CD8-positive, alpha-beta memory T cell (primary cell): ENCODE results near the gene C5orf58. TPM values are rescaled to one million over a fixed set of nuclear protein-coding genes. Genes with fewer than 3 reads are reported as not detected.
"Not testable (repeated sequence)": the region's sequence is repeated elsewhere in the genome, so short reads cannot be mapped to it uniquely, and the experiment has no call there.

Experiments
- CTCF ChIA-PET: fragments of 350-600 bp; sonication (Branson Sonifier 250); formaldehyde crosslinking; loops from one replicate; lab custom pipeline; 2021; ENCODE audit warnings: antibody characterized with exemption; lab: Charles Lee
- POLR2A ChIA-PET: fragments of 350-600 bp; sonication (Branson Sonifier 250); formaldehyde crosslinking; loops from one replicate; lab custom pipeline; 2021; ENCODE audit warnings: antibody characterized with exemption; lab: Charles Lee
- DNase-seq, 5 donors: peaks; one replicate each; pipeline versions ENCODE4 v3.0.0 to v3.0.0-alpha.2; 2020 to 2022; ENCODE audit warnings: mixed read lengths in 1 of 5
- H3K27ac ChIP-seq: one replicate; pipeline ENCODE4 v1.7.0; 2013; ENCODE audit warnings: low read depth, mild to moderate bottlenecking, low read length, moderate library complexity
- H3K27me3 ChIP-seq: 2 replicates; pipeline ENCODE4 v1.7.0; 2013; ENCODE audit warnings: low read length, mild to moderate bottlenecking; ENCODE audit not compliant: insufficient read depth, poor library complexity, severe bottlenecking
- H3K36me3 ChIP-seq: 2 replicates; pipeline ENCODE4 v1.7.0; 2013; ENCODE audit warnings: mild to moderate bottlenecking, low read length, moderate library complexity; ENCODE audit not compliant: insufficient read depth
- H3K4me1 ChIP-seq: 2 replicates; pipeline ENCODE4 v1.7.0; 2013; ENCODE audit warnings: mild to moderate bottlenecking, low read length, moderate library complexity; ENCODE audit not compliant: insufficient read depth
- H3K4me3 ChIP-seq: 2 replicates; pipeline ENCODE4 v1.7.0; 2013; ENCODE audit warnings: mild to moderate bottlenecking, low read length
- H3K9me3 ChIP-seq: 2 replicates; pipeline ENCODE4 v1.7.0; 2013; ENCODE audit warnings: mild to moderate bottlenecking, low read length
- H3K27ac Mint-ChIP-seq, 8 donors: one replicate each; pipeline ENCODE4 v1.8.0; 2020 to 2021; ENCODE audit warnings: mixed read lengths in 8 of 8, mild to moderate bottlenecking in 6 of 8, inconsistent platforms in 3 of 8, moderate library complexity in 3 of 8
- H3K27me3 Mint-ChIP-seq, 2 donors: one replicate each; pipeline ENCODE4 v1.8.0; 2020 to 2021; ENCODE audit warnings: mixed read lengths in 2 of 2, mild to moderate bottlenecking in 1 of 2, moderate library complexity in 1 of 2
- H3K36me3 Mint-ChIP-seq, 3 donors: one replicate each; pipeline ENCODE4 v1.8.0; 2020 to 2021; ENCODE audit warnings: mixed read lengths in 3 of 3, inconsistent platforms in 1 of 3, mild to moderate bottlenecking in 1 of 3
- H3K4me1 Mint-ChIP-seq, 3 donors: one replicate each; pipeline ENCODE4 v1.8.0; 2020 to 2021; ENCODE audit warnings: mixed read lengths in 3 of 3, inconsistent platforms in 1 of 3, mild to moderate bottlenecking in 1 of 3
- H3K4me3 Mint-ChIP-seq, 7 donors: one replicate each; pipeline ENCODE4 v1.8.0; 2020 to 2021; ENCODE audit warnings: mixed read lengths in 7 of 7, mild to moderate bottlenecking in 6 of 7, moderate library complexity in 4 of 7, inconsistent platforms in 2 of 7
- H3K9me3 Mint-ChIP-seq, 5 donors: one replicate each; pipeline ENCODE4 v1.8.0; 2020 to 2022; ENCODE audit warnings: mixed read lengths in 5 of 5, mild to moderate bottlenecking in 3 of 5, moderate library complexity in 2 of 5, inconsistent platforms in 1 of 5
- polyA plus RNA-seq: library from polyadenylated mRNA; unstranded; fragments of 300-500 nt; fragmentation: Illumina TruSeq; gene quantifications from one replicate; pipeline ENCODE4 v1.2.3, GENCODE V29; 2021
- total RNA-seq, 2 experiments: library from RNA; stranded (reverse); gene quantifications; one replicate each; pipeline ENCODE4 v1.2.3, GENCODE V29; 2021

The C5orf58 gene
- total and polyA plus RNA-seq, 3 experiments from 2014 or later, result 0.99 TPM; not detected in 2

- H3K9me3 Mint-ChIP-seq, result no peaks in the 10 kb centered on the region
Measured at GRCh38 chr5:170238456-170239196, 5.8 kb downstream of the C5orf58 start.

GRCh38 chr5:170245436-170245835 lies 12.7 kb downstream of the C5orf58 start:
- not testable (repeated sequence) for H3K27me3 ChIP-seq, H3K4me3 ChIP-seq, H3K9me3 Mint-ChIP-seq, H3K9me3 ChIP-seq, H3K27ac ChIP-seq, H3K27me3 Mint-ChIP-seq, H3K4me1 ChIP-seq, H3K4me3 Mint-ChIP-seq, DNase-seq
- H3K36me3 ChIP-seq, result peaks cover 45% of the 10 kb centered on the region
- peaks cover 12 to 29% (median 27%) of the 10 kb centered on the region in 3 donors for H3K4me1 Mint-ChIP-seq
- peak overlapping the region in 1 of 8 donors; percentile 8 for H3K27ac Mint-ChIP-seq
- peaks cover 22 to 50% (median 33%) of the 10 kb centered on the region in 3 donors for H3K36me3 Mint-ChIP-seq
- CTCF ChIA-PET, result interaction anchor here (1.4 to 2.5 kb wide), 3 partner anchors 16 to 102 kb away, joined by 3 to 10 read pairs (median 6); no protein-coding TSS in a partner anchor
- POLR2A ChIA-PET, result interaction anchor here (2.2 kb wide), 1 partner anchor 16 kb away, joined by 6 read pairs; no protein-coding TSS in a partner anchor

More at GRCh38 chr5:170238456-170239196, 5.8 kb downstream of the C5orf58 start:
- Histone ChIP-seq H3K4me3 (no peak overlapping the region), H3K27ac (no peak overlapping the region), H3K36me3 (no peaks in the 10 kb centered on the region), H3K27me3 (no peaks in the 10 kb centered on the region), H3K9me3 (no peaks in the 10 kb centered on the region), H3K4me1 (no peaks in the 10 kb centered on the region)
- POLR2A ChIA-PET, result interaction anchor here (0.7 kb wide), 1 partner anchor 41 kb away, joined by 3 read pairs; no protein-coding TSS in a partner anchor
- Mint-ChIP-seq H3K4me1 (peaks cover 0 to 9% (median 0%) of the 10 kb centered on the region in 3 donors), H3K36me3 (peaks cover 0 to 2% (median 1%) of the 10 kb centered on the region in 3 donors), H3K4me3 (no peak overlapping the region), H3K27me3 (no peaks in the 10 kb centered on the region), H3K27ac (peak overlapping the region in 4 of 8 donors; percentile 2 to 48 (median 40))
- DNase-seq, result no peak
- CTCF ChIA-PET, result interaction anchor here (1.0 to 2.2 kb wide), 5 partner anchors 13 to 101 kb away, joined by 3 to 11 read pairs (median 3); no protein-coding TSS in a partner anchor

- no peak overlapping the region for H3K4me3 ChIP-seq
- no peaks in the 10 kb centered on the region for H3K27me3 ChIP-seq
- H3K27ac Mint-ChIP-seq, result peak overlapping the region in 5 of 8 donors; percentile 6 to 87 (median 46)
- POLR2A ChIA-PET, result interaction anchor here (2.2 kb wide), 1 partner anchor 16 kb away, joined by 6 read pairs; no protein-coding TSS in a partner anchor
- H3K36me3 ChIP-seq, result peaks cover 54% of the 10 kb centered on the region
- H3K9me3 Mint-ChIP-seq, result peaks cover 0 to 3% (median 0%) of the 10 kb centered on the region in 5 donors
- H3K27ac ChIP-seq, result no peak overlapping the region
- no peak overlapping the region for H3K4me3 Mint-ChIP-seq
- H3K4me1 Mint-ChIP-seq, result peaks cover 12 to 37% (median 35%) of the 10 kb centered on the region in 3 donors
- H3K27me3 Mint-ChIP-seq, result no peaks in the 10 kb centered on the region
- no peaks in the 10 kb centered on the region for H3K4me1 ChIP-seq
- H3K9me3 ChIP-seq, result no peaks in the 10 kb centered on the region
- no peak for DNase-seq
- H3K36me3 Mint-ChIP-seq, result peaks cover 22 to 58% (median 36%) of the 10 kb centered on the region in 3 donors
- CTCF ChIA-PET, result interaction anchor here (1.1 to 2.5 kb wide), 6 partner anchors 15 to 102 kb away, joined by 3 to 10 read pairs (median 5); no protein-coding TSS in a partner anchor
Measured at GRCh38 chr5:170246126-170246870, 13.5 kb downstream of the C5orf58 start.

DNA sequence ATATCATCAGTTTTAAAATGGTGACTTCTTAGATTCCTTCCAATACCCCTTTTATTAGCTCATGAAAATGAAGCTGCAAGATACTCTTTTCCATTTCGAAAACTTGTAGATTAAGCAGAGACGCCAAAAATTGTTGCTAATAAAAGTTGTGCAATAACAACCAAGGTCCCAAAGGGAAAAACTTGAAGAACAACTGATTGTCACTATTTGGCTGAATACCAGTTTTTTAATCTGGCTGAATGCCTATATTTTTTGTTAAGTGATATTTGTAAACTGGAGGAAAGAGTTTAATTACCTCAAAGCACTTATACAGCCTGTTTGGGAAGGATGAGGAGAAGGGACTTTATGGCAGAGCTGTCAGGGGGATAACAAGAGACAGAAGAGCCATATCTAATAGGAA lies 14.6 kb downstream of the C5orf58 start:
- H3K4me1 ChIP-seq, result no peaks in the 10 kb centered on the region
- POLR2A ChIA-PET, result interaction anchor here (2.2 kb wide), 1 partner anchor 14 kb away, joined by 6 read pairs; no protein-coding TSS in a partner anchor

DNA sequence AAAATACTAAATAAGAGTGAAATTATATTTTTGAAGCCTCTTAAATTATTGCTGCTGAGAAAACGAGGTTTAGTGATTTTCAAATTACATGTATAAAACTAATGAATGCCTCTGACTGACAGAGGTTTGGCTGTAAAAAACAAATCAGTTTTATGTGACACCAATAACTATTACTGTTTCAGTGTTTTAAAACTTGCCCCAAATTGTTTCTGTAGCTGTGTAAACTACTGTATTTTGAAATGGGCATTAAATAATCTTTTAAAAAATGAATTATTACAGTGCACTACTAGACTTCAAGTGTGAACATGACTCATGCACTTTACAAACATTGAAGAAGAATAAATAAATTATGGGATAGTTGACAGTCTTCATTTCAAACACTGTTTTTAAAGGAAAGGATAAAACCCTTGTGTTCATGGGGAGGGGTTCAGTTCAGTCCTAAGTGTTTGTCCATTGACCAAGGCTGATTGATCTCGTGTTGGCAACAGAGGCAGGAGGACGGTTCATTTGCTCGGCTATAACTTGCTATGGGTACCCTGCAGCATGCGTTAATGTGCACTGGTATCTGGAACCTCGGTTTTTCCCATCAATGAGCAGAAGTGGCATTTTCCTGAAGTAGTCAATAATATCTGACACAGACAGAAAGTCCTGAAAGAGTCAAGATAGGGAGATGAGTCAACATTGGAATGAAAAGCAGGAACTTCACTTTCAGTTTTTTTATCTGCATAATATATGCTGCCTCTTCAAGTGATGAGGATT lies 15.6 kb downstream of the C5orf58 start:
- POLR2A ChIA-PET, result no interaction called here
- Histone ChIP-seq H3K27ac (no peak overlapping the region), H3K9me3 (no peaks in the 10 kb centered on the region), H3K36me3 (peaks cover 74% of the 10 kb centered on the region), H3K4me3 (no peak overlapping the region), H3K27me3 (no peaks in the 10 kb centered on the region), H3K4me1 (peaks cover 4% of the 10 kb centered on the region)
- peaks cover 0 to 3% (median 0%) of the 10 kb centered on the region in 5 donors for H3K9me3 Mint-ChIP-seq
- DNase-seq, result no peak
- CTCF ChIA-PET, result interaction anchor here (2.0 kb wide), 1 partner anchor 92 kb away, joined by 4 read pairs; no protein-coding TSS in a partner anchor
- peaks cover 22 to 77% (median 42%) of the 10 kb centered on the region in 3 donors for H3K36me3 Mint-ChIP-seq
- H3K4me1 Mint-ChIP-seq, result peaks cover 15 to 46% (median 46%) of the 10 kb centered on the region in 3 donors
- H3K27me3 Mint-ChIP-seq, result no peaks in the 10 kb centered on the region
- no peak overlapping the region for H3K4me3 Mint-ChIP-seq
- peak overlapping the region in 6 of 8 donors; percentile 8 to 68 (median 33) for H3K27ac Mint-ChIP-seq

More for the DNA sequence above, 14.6 kb downstream of the C5orf58 start:
- no peaks in the 10 kb centered on the region for H3K27me3 ChIP-seq
- H3K36me3 ChIP-seq, result peaks cover 64% of the 10 kb centered on the region
- H3K9me3 Mint-ChIP-seq, result peaks cover 0 to 3% (median 0%) of the 10 kb centered on the region in 5 donors
- no peak for DNase-seq
- CTCF ChIA-PET, result interaction anchor here (1.1 to 2.5 kb wide), 4 partner anchors 22 to 93 kb away, joined by 4 to 10 read pairs (median 6); no protein-coding TSS in a partner anchor
- peaks cover 15 to 44% (median 42%) of the 10 kb centered on the region in 3 donors for H3K4me1 Mint-ChIP-seq
- no peak overlapping the region for H3K4me3 ChIP-seq
- no peaks in the 10 kb centered on the region for H3K27me3 Mint-ChIP-seq
- no peak overlapping the region for H3K4me3 Mint-ChIP-seq
- H3K36me3 Mint-ChIP-seq, result peaks cover 22 to 68% (median 42%) of the 10 kb centered on the region in 3 donors
- peak overlapping the region in 6 of 8 donors; percentile 12 to 79 (median 28) for H3K27ac Mint-ChIP-seq
- H3K27ac ChIP-seq, result no peak overlapping the region
- H3K9me3 ChIP-seq, result no peaks in the 10 kb centered on the region

DNA sequence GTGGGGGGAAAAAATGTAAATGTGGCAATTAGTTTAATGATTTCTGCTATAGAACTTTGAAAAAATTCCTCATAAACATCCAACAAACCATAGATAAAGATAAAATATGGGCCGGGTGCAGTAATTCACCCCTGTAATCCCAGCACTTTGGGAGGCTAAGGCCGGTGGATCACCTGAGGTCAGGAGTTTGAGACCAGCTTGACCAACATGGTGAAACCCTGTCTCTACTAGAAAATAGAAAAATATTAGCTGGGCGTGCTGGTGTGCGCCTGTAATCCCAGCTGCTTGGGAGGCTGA lies 16.1 kb downstream of the C5orf58 start:
- CTCF ChIA-PET, H3K27ac ChIP-seq, H3K9me3 Mint-ChIP-seq, H3K9me3 ChIP-seq, H3K27me3 Mint-ChIP-seq, H3K4me3 ChIP-seq, H3K4me3 Mint-ChIP-seq, DNase-seq, H3K27me3 ChIP-seq, POLR2A ChIA-PET, H3K4me1 ChIP-seq: not testable (repeated sequence)
- Mint-ChIP-seq H3K4me1 (peaks cover 20 to 51% (median 51%) of the 10 kb centered on the region in 3 donors), H3K36me3 (peaks cover 24 to 82% (median 44%) of the 10 kb centered on the region in 3 donors), H3K27ac (peak overlapping the region in 3 of 8 donors; percentile 33 to 69 (median 68))
- peaks cover 78% of the 10 kb centered on the region for H3K36me3 ChIP-seq

GRCh38 chr5:170249355-170249754 lies 16.6 kb downstream of the C5orf58 start:
- Histone ChIP-seq H3K36me3 (peaks cover 80% of the 10 kb centered on the region), H3K27me3 (no peaks in the 10 kb centered on the region), H3K4me1 (peaks cover 14% of the 10 kb centered on the region), H3K27ac (no peak overlapping the region), H3K4me3 (no peak overlapping the region), H3K9me3 (no peaks in the 10 kb centered on the region)
- CTCF ChIA-PET, result interaction anchor here (0.8 kb wide), 1 partner anchor 90 kb away, joined by 3 read pairs; no protein-coding TSS in a partner anchor
- POLR2A ChIA-PET, result no interaction called here
- no peak for DNase-seq
- H3K4me1 Mint-ChIP-seq, result peaks cover 25 to 56% (median 56%) of the 10 kb centered on the region in 3 donors
- H3K4me3 Mint-ChIP-seq, result no peak overlapping the region
- peak overlapping the region in 7 of 8 donors; percentile 34 to 95 (median 64) for H3K27ac Mint-ChIP-seq
- peaks cover 0 to 2% (median 0%) of the 10 kb centered on the region in 5 donors for H3K9me3 Mint-ChIP-seq
- H3K27me3 Mint-ChIP-seq, result no peaks in the 10 kb centered on the region
- H3K36me3 Mint-ChIP-seq, result peaks cover 29 to 87% (median 49%) of the 10 kb centered on the region in 3 donors
